Epidermal melanocyte (primary cell): Measurements from ENCODE around the gene KCNG2.

Source experiments
- DNase-seq: peaks from one replicate; pipeline ENCODE4 v3.0.0; 2011; ENCODE audit warnings: low spot score; ENCODE audit not compliant: insufficient read length

The KCNG2 gene

DNA sequence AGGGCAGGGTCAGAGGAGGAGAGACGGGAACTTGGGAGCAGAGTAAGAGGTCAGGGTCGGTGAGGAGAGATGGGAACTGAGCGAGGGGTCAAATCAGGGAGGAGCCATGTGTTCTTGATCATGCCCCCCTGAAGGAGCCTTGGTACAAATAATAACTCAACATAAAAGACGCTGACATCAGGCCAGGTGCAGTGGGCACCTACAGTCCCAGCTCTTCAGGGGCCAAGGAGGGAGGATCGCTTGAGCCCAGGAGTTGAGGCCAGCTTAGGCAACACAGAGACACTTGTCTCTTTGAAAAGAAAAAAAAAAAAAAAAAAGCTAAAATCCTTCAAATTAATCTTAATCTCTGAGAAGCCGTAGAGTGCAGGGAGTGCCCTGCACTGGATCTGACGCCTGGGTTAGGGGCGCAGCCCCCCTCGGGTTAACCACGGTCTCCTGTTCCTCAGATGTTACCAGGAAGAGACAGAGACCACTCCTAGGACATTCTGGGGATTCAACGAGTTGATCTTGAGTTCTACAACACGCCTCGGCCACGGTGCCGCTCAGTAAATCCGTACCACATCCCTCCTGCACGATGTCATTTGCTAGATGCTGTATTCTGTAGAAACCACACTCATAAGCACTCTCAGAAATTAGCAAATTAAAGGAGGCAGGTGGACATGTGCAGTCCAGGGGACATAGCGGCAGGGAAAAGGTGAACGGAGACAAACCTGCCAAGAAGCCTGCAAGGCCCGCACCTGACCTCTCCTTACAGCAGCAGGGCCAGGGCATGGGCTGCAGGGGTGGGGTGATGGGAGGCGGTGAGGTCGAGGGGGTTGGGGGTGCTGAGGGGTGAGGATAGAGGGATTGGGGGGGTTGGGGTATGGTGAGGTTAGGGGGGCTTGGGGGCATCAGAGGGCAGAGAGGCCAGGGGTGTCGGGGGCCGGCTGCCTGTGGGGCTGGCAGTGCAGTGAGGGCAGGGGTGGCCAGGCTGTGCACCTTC, 124.5 kb downstream of the KCNG2 start:
- DNase-seq: no peak

DNA sequence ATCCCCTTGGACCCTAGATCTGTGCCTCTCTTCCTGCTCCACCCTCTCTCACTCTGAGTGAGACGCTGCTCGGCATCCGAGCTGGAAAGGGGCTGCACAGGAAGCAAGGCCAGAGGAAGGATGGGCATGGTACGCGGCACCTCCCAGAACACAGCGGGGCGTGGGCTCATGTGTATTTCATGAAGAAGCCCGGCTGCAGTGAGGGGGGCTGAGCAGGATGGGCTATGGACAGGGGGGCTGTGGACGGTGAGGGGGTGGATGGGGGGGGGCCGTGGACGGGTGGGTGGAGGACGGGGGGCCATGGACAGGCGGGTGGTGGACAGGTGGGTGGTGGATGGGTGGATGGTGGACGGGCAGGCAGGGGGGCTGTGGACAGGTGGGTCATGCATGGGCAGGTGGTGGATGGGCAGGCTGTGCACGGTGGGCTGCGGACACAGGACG, 125.3 kb downstream of the KCNG2 start:
- no peak for DNase-seq

DNA sequence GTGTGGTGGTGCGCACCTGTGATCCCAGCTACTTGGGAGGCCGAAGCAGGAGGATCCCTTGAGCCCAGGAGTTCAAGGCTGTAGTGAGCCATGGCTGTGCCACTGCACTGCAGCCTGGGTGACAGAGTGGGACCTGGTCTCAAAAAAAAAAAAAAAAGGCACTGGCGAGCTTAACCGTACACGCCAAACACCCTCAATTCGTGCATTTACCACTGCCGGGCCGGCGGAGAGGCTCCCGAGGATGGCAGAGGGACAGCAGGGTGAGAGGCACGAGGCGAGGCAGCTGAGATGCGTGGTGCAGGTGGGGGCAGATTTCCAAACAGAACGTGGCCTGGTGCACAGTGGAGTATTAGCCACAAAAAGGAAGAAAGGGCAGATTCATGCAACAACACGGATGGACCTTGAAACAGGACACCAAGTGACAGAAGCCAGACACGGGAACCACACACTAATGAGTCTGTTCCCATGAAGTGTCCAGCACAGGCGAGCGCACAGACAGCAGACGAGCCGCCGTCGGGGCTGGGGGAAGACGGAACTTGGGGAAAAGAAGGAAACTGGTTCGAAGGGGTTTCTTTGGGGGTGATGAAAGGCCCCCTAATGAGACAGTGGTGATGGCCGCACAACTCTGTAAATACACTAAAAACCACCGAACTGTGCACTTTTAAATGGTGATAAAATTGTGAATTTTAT, 126.3 kb downstream of the KCNG2 start:
- no peak for DNase-seq

DNA sequence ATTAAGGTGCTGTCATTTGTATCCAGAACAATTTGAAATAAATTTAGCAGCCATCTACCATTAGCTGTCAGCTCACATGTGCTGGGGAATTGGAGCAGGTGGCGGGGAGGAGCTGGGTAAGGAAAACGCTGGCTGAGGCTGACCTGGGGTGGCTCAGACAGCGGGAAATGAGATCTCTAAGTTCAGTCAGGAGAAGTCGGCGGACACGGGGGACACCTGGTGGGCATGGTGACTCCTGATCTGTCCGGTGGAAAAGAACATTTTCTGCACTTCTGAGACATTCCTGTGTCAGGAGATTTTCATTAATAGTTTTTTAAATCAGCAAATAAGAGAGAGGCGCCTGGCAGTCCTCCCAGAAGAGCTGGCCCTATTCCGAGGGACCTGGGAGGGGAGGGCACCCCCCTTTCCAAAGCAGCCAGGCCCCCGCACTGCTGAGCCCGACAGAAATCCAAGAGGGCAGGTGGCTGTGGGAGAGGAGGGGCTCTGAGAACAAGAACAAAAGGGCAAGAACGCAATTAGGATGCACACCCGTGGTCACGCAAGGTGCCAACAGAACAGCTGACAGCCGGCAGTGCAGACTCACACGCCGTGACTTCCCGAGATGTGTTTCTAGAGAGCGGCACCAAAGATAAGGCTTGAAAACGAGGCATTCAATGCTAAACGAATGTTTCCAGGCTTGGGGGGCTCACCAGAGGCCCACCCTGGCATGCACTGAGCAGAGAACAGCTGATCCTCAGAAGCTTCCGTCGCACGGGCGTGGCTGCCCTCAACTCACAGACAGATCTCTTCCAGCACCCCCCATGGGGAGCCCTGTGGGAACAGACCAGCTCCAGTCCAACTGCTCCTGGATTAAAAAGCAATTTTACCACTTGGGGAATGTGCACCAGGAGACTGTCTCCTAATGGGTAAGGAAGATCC, 127.3 kb downstream of the KCNG2 start:
- DNase-seq: no peak

DNA sequence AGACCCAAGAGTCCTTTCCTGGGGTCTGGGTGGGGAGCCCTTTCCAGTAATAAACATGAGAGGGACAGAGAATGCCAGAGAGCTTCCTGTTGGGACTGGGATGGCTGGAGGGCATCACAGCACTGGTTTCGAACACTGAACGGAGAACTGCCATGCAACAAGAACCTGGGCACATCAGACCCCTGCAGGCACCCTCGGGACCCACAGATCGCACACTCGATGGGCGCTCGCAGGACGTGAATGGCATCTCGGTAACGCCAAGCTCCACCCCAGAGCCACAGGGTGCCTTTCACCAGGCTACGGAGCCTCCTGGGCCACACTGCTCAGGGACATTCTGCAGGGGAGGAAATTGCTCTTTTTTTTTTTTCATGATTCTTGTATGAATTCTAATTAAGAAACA, 128.6 kb downstream of the KCNG2 start:
- DNase-seq: no peak

DNA sequence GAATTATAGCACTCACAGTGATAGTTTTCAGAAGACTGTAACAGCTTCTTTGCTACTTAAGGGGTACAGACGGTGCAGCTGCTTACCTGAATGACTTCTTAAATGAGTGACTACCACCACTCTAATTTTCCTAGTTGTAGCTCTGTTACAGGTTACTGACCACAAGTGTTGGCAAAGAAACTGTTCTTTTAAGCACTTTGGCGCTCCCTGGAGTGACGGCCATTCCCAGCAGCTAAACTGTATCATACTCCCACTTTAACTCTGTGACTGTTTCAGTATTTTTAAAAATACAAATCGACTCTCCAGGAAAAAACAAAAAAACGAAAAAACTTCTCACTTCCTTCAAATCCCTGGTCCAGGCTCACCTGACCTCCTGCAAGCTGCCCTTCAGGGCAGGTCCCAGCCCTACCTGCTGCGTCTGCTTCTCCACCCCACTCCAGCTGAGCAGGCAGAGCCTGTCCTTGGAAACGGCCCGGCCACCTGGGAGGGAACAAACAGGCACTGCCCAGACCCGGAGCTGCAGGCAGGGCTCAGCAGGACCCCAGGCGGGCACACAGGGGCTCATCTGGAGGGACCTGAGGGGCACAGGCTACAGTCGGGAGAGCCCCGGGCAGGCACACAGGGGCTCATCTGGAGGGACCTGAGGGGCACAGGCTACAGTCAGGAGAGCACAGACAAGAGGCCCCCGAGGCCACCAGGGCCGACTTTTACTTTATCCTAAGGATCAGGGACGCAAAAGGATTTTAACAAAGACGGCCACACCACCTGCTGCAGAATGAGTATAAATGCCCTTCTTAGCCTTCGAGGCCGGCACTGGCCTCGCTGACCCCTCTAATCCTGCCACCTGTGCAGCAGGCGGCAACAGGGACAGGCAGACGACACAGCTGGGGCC, 129.2 kb downstream of the KCNG2 start:
- DNase-seq: no peak

DNA sequence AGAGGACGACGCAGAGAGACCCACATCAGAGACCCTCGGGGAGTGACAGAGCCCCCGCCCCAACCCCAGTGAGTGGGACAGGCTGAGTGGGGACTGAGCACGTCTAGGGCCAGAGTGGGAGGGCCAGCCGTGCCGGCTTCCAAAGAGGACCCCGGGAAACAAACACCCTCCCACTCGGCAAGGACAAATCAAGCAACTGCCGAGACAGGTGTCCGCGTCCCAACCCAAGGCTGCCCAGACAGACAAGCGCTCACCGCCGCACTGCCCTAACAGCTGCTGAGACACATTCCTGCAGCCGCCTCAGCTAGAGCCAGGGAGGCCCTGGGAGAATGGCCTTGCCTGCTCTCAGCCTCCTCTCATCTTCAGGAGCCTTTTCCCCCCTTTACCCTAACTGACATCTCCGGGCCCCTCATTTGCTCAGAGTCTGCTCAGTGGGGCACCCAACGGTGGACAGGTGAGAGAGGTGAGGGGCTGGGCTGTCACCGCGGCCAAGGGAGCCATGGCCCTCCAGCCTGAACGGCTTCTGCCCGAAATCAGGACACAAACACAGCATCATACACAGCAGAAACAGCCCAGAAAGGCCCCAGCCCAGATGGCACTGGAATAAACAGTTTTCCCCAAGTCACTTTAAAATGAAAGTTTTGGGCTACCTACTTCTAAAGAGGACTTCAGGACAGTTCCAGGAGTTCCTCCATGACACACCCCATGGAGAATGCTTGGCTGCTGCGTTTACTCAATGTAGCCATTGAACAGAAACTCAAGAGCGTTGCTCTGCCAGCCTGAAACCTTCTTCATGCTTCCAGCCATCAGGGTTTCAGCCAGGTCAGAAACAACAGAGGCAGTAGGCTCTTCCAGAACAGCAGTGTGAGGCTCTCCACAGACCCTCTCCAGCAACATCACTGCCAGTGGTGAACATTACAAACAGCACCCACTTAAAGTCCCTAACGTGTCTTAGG, 130.1 kb downstream of the KCNG2 start:
- no peak for DNase-seq

DNA sequence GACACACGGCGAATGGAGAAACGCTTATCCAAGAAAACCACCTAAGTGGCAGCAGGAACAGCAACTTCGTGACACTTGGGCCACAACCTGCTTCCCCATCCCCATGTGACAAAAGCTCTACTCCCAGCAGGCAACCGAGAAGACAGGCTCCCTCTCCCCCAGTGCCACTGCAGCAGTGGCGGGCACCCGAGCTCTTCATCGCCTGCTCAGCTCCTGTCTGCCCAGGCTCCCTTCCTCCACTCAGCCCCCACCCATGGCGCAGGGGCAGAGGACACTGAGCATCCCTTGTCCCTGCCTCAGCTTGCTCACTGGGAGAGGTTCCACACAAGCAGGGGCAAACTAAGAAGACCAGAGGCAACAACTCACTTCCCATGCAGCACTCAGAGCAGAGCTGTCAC, 130.8 kb downstream of the KCNG2 start:
- no peak for DNase-seq

DNA sequence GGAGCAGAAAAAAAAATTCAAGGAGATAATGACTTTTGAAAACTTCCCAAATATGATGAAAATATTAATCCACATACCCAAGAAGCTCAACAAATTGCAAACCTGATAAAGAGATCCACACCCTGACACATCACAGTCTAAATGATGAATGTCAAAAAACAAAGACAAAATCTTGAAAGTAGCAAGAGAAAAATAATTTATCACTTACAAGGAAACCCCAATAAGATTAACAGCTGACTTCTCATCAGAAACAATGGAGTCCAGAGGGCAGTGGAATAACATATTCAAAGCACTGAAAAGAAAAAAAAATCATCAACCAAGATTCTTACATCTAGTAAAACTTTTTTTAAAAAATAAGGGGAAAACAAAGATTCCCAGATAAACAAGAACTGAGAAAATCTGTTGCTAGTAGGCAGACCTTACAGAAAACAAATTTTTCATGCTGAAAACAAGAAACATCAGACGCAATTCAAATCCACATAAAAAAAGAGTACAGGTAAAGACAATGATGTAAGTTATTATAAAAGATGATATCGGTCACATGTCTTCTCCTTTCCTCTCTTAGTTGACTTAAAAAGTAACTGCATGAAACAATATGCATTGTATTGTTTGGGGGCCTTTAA, 132.4 kb downstream of the KCNG2 start:
- no peak for DNase-seq

DNA sequence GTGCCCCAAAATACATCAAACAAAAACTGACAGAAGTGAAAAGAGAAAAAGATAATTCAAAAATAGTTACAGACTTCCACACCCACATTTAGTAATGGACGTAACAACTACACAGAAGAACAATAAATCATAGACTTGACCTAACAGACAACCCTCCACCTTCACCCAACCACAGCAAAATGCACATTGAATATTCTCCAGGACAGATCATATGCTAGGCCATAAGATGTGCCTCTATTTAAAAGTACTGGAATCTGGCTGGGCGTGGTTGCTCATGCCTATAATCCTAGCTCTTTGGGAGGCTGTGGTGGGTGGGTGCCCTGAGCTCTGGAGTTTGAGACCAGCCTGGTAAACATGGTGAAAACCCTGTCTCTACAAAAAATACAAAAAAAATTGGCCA, 133.7 kb downstream of the KCNG2 start:
- no peak for DNase-seq

DNA sequence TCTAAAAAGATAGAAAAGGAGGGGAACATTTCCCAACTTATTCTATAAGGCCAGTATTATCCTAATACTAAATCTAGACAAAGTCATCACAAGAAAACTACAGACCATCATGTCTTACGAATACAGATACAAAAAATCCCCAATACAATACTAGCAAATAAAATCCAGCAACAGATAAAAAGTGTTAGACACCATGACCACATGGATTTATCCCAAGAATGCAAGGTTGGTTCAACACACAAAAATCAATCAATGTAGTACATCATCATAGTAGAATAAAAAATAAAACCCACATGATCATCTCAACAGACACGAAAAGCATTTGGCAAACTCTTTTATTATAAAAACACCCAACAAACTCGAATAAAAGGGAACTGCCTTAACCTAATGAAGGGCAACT, 135.2 kb downstream of the KCNG2 start:
- no peak for DNase-seq

DNA sequence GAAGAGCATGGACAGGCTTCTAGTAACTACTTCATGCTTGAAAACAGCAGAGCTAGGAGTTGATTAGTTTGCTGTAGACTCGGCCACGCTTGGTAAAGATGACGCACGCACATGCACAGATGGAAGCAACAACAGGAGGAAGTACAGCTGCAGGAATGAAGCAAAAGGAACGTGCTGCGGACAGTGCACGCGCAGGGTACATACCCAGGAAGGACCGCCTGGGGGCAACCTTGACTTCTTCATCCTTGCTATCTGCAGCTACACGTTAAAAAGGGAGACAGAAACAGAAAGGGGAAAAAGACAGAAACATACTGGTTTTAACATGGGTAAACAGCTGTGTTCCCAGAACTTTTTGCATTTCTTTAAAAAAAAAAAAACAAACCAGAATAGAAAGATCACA, 136.0 kb downstream of the KCNG2 start:
- DNase-seq: no peak

DNA sequence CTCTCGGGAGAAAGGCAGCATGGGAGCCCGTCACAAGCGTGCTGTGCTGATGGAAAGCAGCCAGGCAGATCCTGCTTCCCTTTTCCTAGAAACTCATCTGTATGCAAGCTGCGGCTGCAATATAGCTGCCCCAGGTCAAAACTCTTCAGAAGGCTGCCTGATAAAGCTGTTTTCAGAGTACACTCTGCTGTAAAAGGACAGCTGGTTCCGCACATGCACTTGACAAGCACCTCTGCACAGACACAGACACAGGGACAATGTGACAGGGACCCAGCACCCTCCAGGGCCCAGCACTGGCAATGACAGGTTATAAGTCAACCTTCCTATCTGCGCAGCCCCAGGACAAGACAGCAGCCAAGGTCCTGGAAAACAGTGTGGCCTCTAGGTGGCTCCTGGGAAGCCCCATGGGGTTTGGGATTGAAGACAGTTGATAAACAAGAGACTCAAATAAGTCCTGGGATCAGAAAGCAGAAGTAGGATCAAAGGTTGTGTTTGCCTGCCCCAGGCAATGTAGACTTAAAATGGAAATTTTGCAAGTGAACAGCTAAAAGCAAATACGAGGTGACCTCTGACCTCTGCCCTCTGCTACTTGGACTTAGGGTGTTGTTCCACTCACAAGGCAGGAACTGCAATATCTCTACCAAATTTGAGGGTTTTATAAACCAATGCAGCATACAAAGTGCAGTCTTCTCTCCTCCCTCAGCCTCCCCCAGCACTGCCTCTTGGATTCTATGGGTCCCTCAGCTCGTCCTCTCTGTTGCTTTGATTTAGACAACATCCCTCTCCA, 136.8 kb downstream of the KCNG2 start:
- no peak for DNase-seq

DNA sequence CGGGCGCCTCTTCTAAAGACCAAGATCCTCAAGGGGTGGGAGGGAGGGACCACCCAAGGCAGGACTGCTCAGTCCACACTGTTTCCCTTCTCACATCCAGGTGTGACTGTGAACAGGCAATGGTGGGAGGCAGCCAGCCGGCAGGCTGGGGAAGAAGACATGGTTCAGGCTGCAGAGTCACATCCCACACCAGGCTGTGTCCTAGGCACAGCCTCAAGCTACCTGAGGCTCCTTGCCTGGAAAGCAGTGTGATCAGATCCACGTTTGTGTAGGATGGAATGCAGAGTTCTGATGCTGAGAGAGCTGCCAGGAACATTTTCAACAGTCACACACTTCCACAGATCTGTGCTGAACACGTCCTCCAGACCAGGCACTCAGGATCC, 137.4 kb downstream of the KCNG2 start:
- DNase-seq: no peak

DNA sequence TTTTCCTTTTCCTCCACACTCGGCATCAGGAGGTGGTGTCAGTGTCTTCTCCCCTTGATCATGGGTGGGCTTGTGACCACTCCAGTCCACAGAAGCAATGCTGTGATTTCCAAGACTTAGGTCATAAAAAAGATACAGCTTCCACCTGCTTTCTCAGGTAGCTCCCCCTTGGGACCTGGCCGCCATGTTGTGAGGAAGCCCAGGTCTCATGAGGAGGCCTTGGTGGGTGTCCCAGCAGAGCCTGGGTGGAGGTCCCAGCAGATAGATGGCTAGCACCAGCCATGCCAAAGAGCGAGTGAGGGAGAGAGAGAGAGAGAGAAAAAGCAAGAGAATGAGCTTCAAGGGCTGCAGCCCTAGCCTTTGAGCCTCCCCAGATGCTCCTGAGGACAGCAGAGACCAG, 137.8 kb downstream of the KCNG2 start:
- DNase-seq: no peak

DNA sequence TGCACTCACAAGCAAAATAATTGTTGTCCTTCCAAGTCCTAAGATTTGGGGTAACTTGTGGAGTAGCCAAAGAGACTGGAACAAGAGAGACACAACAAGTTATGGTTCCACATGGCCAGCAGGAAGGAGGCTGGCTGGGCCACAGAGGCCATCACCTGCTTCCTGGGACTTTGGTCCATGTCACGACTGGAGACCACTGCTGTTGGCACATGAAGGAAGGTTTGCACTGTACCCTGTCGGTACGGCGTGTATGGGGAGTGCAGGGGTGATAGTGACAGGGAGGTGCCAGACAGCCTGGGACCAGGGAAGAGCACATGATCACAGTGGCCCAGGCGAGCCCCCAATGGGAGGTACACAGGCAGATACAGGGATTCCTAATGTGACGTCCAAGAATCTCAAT, 138.2 kb downstream of the KCNG2 start:
- DNase-seq: no peak

DNA sequence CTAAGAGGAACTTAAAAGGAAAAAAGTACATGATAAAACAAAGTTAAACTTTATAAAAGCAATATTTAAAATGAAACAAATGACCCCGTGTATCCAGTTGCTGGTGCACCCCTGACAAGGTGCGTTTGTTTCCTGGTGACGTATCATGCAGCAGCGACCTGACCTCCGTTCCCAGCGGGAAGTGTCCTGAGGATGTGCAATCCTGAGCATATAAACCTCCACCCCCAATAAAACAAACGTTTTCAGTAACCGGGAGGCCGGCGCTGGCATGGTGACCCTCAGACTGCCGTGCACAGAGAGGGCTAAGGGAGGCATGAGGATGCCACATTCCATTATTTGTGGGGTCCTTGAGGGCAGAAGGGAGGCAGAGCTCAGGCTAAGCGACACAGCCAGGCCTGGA, 138.9 kb downstream of the KCNG2 start:
- no peak for DNase-seq
